Kidney glomerular epithelial cell (primary cell): ENCODE measurements around the gene RAPGEF1.
A peak's percentile ranks its signal among the peaks of the same experiment; 100 is the strongest.

ENCODE experiments used
- DNase-seq: peaks from one replicate; lab custom pipeline; 2025; lab: John Stamatoyannopoulos, UW

RAPGEF1 gene

DNA sequence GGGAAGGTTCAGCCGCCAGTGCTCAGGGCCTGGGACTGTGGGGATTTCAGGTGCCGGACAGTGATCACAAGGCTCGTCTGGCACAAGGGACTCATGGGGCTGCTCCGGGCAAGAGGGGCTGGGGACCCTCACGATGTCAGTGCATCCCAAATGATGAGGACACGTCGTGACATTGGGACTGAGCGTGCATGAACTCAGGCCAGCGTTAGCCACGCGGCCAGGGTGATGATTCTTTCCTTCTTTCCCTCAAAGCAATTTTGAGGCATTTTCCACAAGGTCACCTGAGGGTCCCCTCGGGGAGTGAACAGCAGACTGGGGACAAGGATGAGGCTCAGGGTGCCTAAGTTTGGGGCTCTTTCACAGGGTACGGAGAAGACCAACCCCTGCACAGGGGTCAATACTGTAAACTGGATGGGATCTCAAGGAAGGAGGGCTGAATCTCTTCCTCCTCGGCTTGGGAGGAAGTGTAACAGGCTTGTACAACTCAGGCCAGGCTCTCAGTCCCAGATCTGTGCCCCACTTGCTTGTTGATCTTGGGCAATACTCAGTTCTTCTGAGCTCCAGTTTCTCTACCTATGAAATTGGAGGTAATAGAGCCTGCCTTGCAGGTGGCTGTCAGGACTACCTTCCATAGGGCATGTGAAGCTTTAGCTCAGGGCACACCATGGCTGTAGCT is 116.1 kb downstream of the RAPGEF1 start:
- DNase-seq, result no peak

- DNase-seq, result no peak
Observed at GRCh38 chr9:131622523-131622922, 117.4 kb downstream of the RAPGEF1 start.

DNA sequence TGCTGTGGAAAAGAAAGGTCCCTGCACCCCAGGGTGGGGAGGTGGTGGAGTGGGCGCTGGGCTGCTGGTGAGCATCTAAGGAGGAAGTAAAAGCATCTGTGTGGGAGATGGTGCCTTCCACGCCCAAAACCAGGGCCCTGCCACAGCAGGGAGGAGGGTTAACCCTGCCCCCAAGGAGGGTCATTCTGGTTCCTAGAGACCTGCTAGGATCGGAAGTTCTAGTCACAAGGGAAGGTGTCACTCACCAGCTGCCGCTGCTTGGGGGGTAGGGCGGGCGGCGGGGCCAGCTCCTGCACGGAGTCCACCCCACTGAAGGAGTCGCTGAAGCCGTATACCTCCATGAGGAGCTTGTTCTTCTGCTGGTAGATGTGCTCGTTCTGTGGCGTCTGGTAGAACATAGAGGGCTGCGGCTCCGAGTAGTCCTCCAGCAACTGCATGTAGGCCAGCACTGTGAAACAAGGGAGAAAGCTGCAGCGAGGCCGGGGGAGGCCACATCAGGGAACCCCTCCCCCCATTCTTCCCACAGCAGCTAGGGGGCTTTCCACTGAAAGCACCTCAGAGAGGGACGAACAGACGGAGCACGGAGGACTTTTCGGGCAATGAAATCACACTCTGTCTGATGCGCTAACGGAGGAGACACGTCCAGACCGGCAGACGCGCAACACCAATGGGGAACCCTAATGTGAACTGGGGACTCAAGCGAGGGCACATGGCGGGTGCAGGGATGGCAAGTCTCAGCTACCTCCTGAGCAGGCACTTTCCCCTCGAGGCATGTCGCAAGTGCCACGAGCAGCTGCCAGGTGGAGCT is 118.1 kb downstream of the RAPGEF1 start:
- DNase-seq, result no peak

DNA sequence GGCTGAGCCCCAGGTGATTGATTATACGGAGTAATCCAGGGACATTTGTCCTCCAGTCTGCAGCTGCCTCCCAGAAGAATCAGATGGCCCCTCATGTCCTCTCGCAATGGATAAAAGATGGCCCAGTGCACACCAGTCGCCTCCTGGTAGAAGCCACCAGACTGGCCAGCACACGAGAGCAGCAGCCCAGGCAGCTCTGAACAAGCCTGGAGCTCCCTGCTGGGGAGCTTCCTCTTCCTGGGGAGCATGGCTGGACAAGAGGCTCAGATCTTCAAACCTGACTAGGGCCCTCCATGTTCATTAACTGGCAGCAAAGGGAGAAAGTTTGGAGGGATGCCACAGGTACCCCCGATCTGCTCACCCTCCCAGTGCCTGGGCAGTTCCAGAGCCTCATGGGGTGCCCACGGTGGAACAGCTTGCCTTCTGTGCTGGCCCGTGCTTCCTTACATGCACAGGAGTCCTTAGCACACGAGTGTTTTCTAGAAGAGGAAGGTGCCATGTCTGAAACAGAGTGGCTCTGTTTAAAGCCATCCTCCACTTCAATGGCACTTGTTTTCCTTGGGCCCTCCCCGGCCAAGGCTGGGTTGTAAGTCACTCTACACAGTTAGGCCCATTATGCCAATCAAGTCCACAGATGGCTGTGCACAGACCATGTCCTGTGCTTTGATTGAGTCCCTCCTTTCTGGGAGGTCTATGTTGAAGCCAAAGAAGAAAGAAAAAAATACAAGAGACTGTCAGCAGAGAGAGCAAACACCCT is 118.9 kb downstream of the RAPGEF1 start:
- no peak for DNase-seq

GRCh38 chr9:131619680-131620079 is 120.2 kb downstream of the RAPGEF1 start:
- no peak for DNase-seq

- DNase-seq, result no peak
Observed at GRCh38 chr9:131618785-131619184, 121.1 kb downstream of the RAPGEF1 start.

DNA sequence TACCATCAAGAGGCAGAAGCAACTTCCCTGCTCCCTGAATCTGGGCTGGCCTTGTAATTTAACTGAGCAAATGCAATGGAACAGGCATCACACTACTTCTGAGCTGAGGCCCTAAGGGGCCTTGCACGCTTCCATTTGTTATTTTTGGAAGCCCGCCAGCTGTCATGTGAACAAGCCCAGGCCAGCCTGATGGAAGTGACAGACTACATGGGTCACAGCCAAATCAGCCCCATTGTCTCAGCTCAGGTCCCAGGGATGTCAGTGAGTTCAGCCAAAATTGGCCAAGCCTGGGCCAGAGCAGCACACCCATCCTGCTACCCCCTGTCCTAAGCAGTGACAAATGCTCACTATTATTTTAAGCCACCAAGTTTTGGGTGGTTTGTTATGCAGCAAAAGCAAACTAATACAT is 121.8 kb downstream of the RAPGEF1 start:
- DNase-seq, result no peak

- DNase-seq, result no peak
Observed at GRCh38 chr9:131617611-131618010, 122.3 kb downstream of the RAPGEF1 start.

DNA sequence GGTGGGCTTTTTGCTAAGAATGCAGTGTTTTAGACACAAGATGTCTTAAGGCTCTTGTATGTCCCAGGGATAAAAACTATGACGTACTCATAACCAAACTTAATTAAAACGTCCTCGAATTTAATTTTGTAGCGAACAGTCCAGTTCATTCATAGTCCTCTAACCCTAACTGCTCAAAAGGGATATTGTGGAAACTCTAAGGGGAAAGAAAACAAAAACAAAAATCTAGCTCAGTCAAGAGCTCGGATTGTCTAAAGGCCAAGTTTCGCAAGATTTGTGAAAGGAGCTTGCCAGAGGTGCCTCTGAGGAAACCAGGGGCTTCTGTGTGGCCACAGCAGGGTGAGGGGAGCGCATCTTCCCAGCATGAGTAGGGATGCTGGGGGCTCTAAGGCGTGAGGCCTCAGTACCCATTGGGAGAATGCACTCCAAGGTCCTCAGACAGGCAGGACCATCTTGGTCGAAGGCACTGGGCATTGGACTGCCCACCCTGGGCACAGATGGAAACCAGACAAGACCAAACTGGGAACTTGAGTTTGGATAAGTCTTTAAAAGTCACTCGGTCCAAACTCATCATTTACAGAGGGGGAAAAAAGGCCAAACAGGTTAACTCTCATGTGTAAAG is 122.8 kb downstream of the RAPGEF1 start:
- no peak for DNase-seq

GRCh38 chr9:131614340-131614915 is 125.4 kb downstream of the RAPGEF1 start:
- no peak for DNase-seq

DNA sequence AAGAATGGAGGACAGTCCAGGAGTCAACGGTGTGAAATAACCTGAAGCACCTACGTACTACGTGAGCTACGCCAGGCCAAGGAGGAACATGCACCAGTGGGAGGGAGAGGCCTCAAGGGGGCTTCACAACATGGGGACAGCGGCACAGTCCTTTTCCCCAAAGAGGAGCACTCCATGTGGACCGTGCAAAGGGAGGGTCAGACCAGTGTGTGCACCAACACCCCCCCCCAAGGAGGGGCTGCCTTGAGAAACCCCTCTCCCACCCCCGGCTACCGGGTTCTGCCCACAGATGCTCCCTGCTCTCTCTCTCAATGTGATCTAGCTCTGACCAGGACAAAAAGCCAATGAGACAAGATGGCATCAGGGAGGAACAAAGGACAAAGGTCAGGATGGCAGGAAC is 126.0 kb downstream of the RAPGEF1 start:
- no peak for DNase-seq

DNA sequence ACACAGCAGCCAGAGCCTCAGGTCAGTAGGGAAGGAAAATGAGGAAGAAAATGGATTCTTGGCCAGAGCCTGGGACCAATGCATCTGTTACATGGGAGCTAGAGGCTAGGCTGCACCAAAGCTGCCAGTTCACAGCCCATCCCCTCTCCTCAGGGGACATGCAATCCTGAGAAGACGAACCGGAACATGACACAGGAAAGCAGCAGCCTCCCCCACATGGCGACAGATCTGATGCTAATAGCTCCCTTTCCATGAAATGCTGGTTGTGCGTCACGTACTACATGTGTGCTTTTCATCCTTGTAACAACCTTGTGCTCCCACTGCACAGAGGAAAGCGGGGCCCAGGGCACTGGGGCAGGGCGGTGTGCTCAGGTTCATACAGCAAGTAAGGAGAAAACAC is 127.0 kb downstream of the RAPGEF1 start:
- no peak for DNase-seq

- DNase-seq, result no peak
Observed at GRCh38 chr9:131611586-131612315, 128.1 kb downstream of the RAPGEF1 start.

GRCh38 chr9:131610231-131610761 is 129.6 kb downstream of the RAPGEF1 start:
- no peak for DNase-seq

GRCh38 chr9:131609099-131609830 is 130.6 kb downstream of the RAPGEF1 start:
- peak; percentile 18 for DNase-seq

- DNase-seq, result peak; percentile 72
Observed at GRCh38 chr9:131608493-131609037, 131.3 kb downstream of the RAPGEF1 start.

DNA sequence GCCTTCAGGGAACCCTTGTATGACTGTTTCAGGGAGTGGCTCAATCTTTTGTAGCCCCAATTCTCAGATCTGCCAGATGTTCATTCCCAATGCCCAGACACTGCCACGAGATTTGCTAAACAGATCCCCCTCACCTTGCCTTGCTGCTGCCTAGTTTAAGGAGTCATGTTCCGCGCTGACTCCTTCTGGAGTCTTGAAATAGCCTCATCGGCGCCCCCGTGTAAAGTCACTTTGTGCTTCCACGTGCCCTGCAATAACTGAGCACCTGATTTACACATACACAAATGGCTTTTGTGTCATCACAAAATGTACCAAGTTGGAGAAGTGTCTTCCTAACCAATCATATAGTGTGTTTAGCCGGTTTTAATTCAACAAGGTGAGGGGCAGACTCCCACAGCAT is 132.3 kb downstream of the RAPGEF1 start:
- no peak for DNase-seq

GRCh38 chr9:131606896-131607567 is 132.8 kb downstream of the RAPGEF1 start:
- no peak for DNase-seq
